ENCODE data around the gene KLHL22.

DNA sequence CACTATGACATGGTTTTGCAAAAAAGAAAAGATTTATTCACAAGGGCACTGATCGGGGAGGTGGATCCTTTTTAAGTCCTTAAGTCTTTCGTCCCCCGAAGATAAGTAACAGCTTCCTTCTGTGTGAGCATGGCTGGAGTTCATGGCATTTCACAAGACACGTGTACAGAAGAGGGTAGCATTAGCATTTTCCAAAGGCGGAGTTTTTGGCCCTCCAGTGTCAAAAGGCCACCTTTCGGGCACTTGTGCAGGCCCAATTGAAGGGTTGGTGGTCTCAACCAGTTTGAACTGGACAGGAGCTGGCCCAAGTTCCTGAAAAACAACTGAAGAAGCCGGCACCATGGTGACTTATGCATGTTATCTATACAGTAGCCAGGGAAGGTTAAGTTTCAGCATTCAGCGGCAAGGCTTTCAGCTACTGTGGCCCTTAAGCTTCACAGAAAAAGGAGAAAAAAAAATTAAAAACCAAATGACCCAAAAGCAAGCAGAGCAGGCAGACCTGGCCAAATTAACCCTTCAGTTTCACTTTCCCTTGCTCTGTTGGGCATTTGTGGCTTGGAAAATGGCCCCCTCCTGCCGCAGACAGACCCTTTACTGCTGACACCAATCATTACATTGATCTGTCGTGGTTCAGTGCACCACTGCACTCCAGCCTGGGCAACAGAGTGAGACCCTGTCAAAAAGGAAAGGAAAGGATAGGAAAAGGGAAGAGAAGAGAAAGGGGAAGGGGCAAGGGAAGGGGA lies 83.0 kb downstream of the KLHL22 start:
- no peak for TF ChIP-seq POLR2A (IDR thresholded peaks at IDR 0.05)
- TF ChIP-seq, protein P1, sequence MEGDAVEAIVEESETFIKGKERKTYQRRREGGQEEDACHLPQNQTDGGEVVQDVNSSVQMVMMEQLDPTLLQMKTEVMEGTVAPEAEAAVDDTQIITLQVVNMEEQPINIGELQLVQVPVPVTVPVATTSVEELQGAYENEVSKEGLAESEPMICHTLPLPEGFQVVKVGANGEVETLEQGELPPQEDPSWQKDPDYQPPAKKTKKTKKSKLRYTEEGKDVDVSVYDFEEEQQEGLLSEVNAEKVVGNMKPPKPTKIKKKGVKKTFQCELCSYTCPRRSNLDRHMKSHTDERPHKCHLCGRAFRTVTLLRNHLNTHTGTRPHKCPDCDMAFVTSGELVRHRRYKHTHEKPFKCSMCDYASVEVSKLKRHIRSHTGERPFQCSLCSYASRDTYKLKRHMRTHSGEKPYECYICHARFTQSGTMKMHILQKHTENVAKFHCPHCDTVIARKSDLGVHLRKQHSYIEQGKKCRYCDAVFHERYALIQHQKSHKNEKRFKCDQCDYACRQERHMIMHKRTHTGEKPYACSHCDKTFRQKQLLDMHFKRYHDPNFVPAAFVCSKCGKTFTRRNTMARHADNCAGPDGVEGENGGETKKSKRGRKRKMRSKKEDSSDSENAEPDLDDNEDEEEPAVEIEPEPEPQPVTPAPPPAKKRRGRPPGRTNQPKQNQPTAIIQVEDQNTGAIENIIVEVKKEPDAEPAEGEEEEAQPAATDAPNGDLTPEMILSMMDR (IDR thresholded peaks at IDR 0.05): no peak
- no peak for TF ChIP-seq POLR2AphosphoS5 (IDR thresholded peaks at IDR 0.05)
